ENCODE results near the gene RASIP1. TPM values are rescaled to one million over a fixed set of nuclear protein-coding genes. Genes with fewer than 3 reads are reported as not detected.

Gene RASIP1
- total and polyA plus RNA-seq, 2 donors (not counting 1 experiment from before 2014, with no cell fraction given) = 0.20 TPM; not detected in 1

GRCh38 chr19:48760504-48761205 lies 20.2 kb upstream of the RASIP1 start:
- Histone ChIP-seq H4K20me1 (ENCODE audit: control insufficient read depth, insufficient read depth, low read length, poor library complexity, severe bottlenecking) (no peaks in the 10 kb centered on the region), H2AFZ (ENCODE audit: insufficient read depth, low read depth, low read length, poor library complexity, severe bottlenecking) (no peak overlapping the region), H3K27ac (ENCODE audit: low read length in 2 of 2) (no peak overlapping the region), H3K4me1 (ENCODE audit: control insufficient read depth in 2 of 2, insufficient read depth in 2 of 2, low read length in 2 of 2) (no peaks in the 10 kb centered on the region), H3K4me2 (replicated peaks; ENCODE audit: low read depth, low read length, poor library complexity, severe bottlenecking) (no peak overlapping the region), H3K79me2 (ENCODE audit: control insufficient read depth, insufficient read depth, low read length) (no peaks in the 10 kb centered on the region), H3K36me3 (replicated peaks in 1 of 2; ENCODE audit: control extremely low read depth in 1 of 2, control insufficient read depth in 1 of 2, extremely low read depth in 1 of 2, insufficient read depth in 2 of 2, low read length in 1 of 2) (no peaks in the 10 kb centered on the region), H3K9me3 (ENCODE audit: control extremely low read depth in 1 of 3, control insufficient read depth in 2 of 3, insufficient read depth in 1 of 3, low read length in 2 of 3) (no peaks in the 10 kb centered on the region), H3K9ac (ENCODE audit: low read length) (no peak overlapping the region), H3K4me3 (ENCODE audit: control extremely low read depth in 1 of 5, extremely low read depth in 1 of 5, insufficient read depth in 1 of 5, low read depth in 2 of 5, low read length in 4 of 5) (no peak overlapping the region), H3K27me3 (replicated peaks in 1 of 4; ENCODE audit: control extremely low read depth in 1 of 4, control insufficient read depth in 3 of 4, insufficient read depth in 4 of 4, low read length in 3 of 4) (peaks cover 0 to 17% (median 5%) of the 10 kb centered on the region in 4 experiments)
- ATAC-seq (ENCODE audit: low read depth) = no peak
- H3K4me1 Mint-ChIP-seq = no peaks in the 10 kb centered on the region
- no peak overlapping the region for H3K4me3 Mint-ChIP-seq
- ChIA-PET CTCF (interaction anchor here (1.4 kb wide), 1 partner anchor 27 kb away, joined by 3 read pairs; no protein-coding TSS in a partner anchor), POLR2A (no interaction called here)
- 50% methylated on average over 15 of the region's 16 CpGs for WGBS (ENCODE audit: insufficient coverage)
- H3K9me3 Mint-ChIP-seq (ENCODE audit: insufficient read depth) = no peaks in the 10 kb centered on the region
- no peak for TF ChIP-seq EZH2 (IDR thresholded peaks at IDR 0.05; ENCODE audit: borderline replicate concordance, insufficient read depth, low read depth, low read length, poor library complexity, severe bottlenecking)
- no peak for TF ChIP-seq CTCF (IDR thresholded peaks at IDR 0.05)
- no peak overlapping the region for H3K27ac Mint-ChIP-seq
- peak; percentile 13 for DNase-seq
- H3K27me3 Mint-ChIP-seq = peaks cover 25% of the 10 kb centered on the region
- intact Hi-C loops (cut with micrococcal nuclease) = no loop called here

- H3K4me3 ChIP-seq (ENCODE audit: control extremely low read depth in 1 of 5, extremely low read depth in 1 of 5, insufficient read depth in 1 of 5, low read depth in 2 of 5, low read length in 4 of 5) = no peak overlapping the region
- H3K27ac ChIP-seq (ENCODE audit: low read length in 2 of 2) = no peak overlapping the region
- no peak overlapping the region for H3K4me3 Mint-ChIP-seq
- peaks cover 0 to 45% (median 14%) of the 10 kb centered on the region in 4 experiments for H3K27me3 ChIP-seq (replicated peaks in 1 of 4; ENCODE audit: control extremely low read depth in 1 of 4, control insufficient read depth in 3 of 4, insufficient read depth in 4 of 4, low read length in 3 of 4)
- H2AFZ ChIP-seq (ENCODE audit: insufficient read depth, low read depth, low read length, poor library complexity, severe bottlenecking) = no peak overlapping the region
- no peaks in the 10 kb centered on the region for H3K36me3 ChIP-seq (replicated peaks in 1 of 2; ENCODE audit: control extremely low read depth in 1 of 2, control insufficient read depth in 1 of 2, extremely low read depth in 1 of 2, insufficient read depth in 2 of 2, low read length in 1 of 2)
- peaks cover 0 to 5% (median 0%) of the 10 kb centered on the region in 3 donors for H3K9me3 ChIP-seq (ENCODE audit: control extremely low read depth in 1 of 3, control insufficient read depth in 2 of 3, insufficient read depth in 1 of 3, low read length in 2 of 3)
- peaks cover 35% of the 10 kb centered on the region for H3K27me3 Mint-ChIP-seq
- ATAC-seq (ENCODE audit: low read depth) = no peak
- H3K4me1 Mint-ChIP-seq = peaks cover 7% of the 10 kb centered on the region
- ChIA-PET CTCF (no interaction called here), POLR2A (no interaction called here)
- no peaks in the 10 kb centered on the region for H3K79me2 ChIP-seq (ENCODE audit: control insufficient read depth, insufficient read depth, low read length)
- DNase-seq = no peak
- intact Hi-C loops (cut with micrococcal nuclease) = no loop called here
- no peaks in the 10 kb centered on the region for H4K20me1 ChIP-seq (ENCODE audit: control insufficient read depth, insufficient read depth, low read length, poor library complexity, severe bottlenecking)
- WGBS (ENCODE audit: insufficient coverage) = 96% methylated on average over 12 of the region's 14 CpGs
- no peak for TF ChIP-seq EZH2 (IDR thresholded peaks at IDR 0.05; ENCODE audit: borderline replicate concordance, insufficient read depth, low read depth, low read length, poor library complexity, severe bottlenecking)
- no peak for TF ChIP-seq CTCF (IDR thresholded peaks at IDR 0.05)
- no peaks in the 10 kb centered on the region for H3K9me3 Mint-ChIP-seq (ENCODE audit: insufficient read depth)
- no peak overlapping the region for H3K4me2 ChIP-seq (replicated peaks; ENCODE audit: low read depth, low read length, poor library complexity, severe bottlenecking)
- no peak overlapping the region for H3K27ac Mint-ChIP-seq
- H3K4me1 ChIP-seq (ENCODE audit: control insufficient read depth in 2 of 2, insufficient read depth in 2 of 2, low read length in 2 of 2) = peaks cover 7% of the 10 kb centered on the region in 2 donors
- H3K9ac ChIP-seq (ENCODE audit: low read length) = no peak overlapping the region
Observed at GRCh38 chr19:48757741-48758144, 17.3 kb upstream of the RASIP1 start.
